IMR-90 (cell line): ENCODE results near the gene TCERG1L. TPM values are rescaled to one million over a fixed set of nuclear protein-coding genes. Genes with fewer than 3 reads are reported as not detected.

Source experiments
- ATAC-seq: fragments of 200-7000 bp; cut with Tn5 transposase; 2 replicates; pipeline ENCODE4 v1.9.1; 2020; ENCODE audit warnings: low read depth, mild to moderate bottlenecking, moderate library complexity
- BruUV-seq: library from RNA; stranded (reverse); fragments of 400-500 nt; replicated peaks from 2 replicates; lab custom pipeline; 2021; lab: Mats Ljungman, UMichigan
- CTCF ChIA-PET: fragments of 300-600 bp; formaldehyde crosslinking; extraction: SDS; loops from one replicate; lab custom pipeline; 2021; ENCODE audit warnings: antibody characterized with exemption; lab: Yijun Ruan, JAX
- POLR2A ChIA-PET: fragments of 300-600 bp; sonication (Branson Sonifier 250); formaldehyde crosslinking; loops from one replicate; lab custom pipeline; 2022; ENCODE audit warnings: antibody characterized with exemption; ENCODE audit not compliant: unreplicated experiment; lab: Charles Lee
- DNase-seq: peaks from one replicate; pipeline ENCODE4 v3.0.0; 2013
- H2AFZ ChIP-seq: replicated peaks from 2 replicates; pipeline ENCODE3; 2013; ENCODE audit warnings: low read length, mild to moderate bottlenecking; ENCODE audit not compliant: poor library complexity
- H2AK5ac ChIP-seq: 2 replicates; pipeline ENCODE4 v1.6.1; 2013; ENCODE audit warnings: low read depth, low read length, inconsistent platforms
- H2AK9ac ChIP-seq: replicated peaks from 2 replicates; pipeline ENCODE3; 2013; ENCODE audit warnings: mild to moderate bottlenecking, low read depth, low read length, moderate library complexity; ENCODE audit not compliant: poor library complexity
- H2BK120ac ChIP-seq: 2 replicates; pipeline ENCODE4 v1.6.1; 2013; ENCODE audit warnings: low read depth, low read length, inconsistent platforms
- H2BK15ac ChIP-seq: 3 replicates; pipeline ENCODE4 v1.6.1; 2013; ENCODE audit warnings: low read depth, low read length, inconsistent platforms
- H2BK20ac ChIP-seq: 2 replicates; pipeline ENCODE4 v1.6.1; 2013; ENCODE audit warnings: low read depth, mild to moderate bottlenecking, inconsistent platforms, low read length, moderate library complexity
- H2BK5ac ChIP-seq: 2 replicates; pipeline ENCODE4 v1.6.1; 2013; ENCODE audit warnings: mild to moderate bottlenecking, low read depth, low read length, inconsistent platforms; ENCODE audit not compliant: poor library complexity, severe bottlenecking
- H3K14ac ChIP-seq: replicated peaks from 2 replicates; pipeline ENCODE4 v1.6.1; 2013; ENCODE audit warnings: low read depth, low read length, inconsistent platforms
- H3K18ac ChIP-seq: 2 replicates; pipeline ENCODE4 v1.6.1; 2013; ENCODE audit warnings: low read depth, low read length, control low read depth
- H3K23ac ChIP-seq: 2 replicates; pipeline ENCODE4 v1.6.1; 2013; ENCODE audit warnings: low read depth, low read length, inconsistent platforms
- H3K27ac ChIP-seq: 2 replicates; pipeline ENCODE4 v1.5.1; 2013; ENCODE audit warnings: mild to moderate bottlenecking, control low read depth, low read length; ENCODE audit not compliant: insufficient read depth
- H3K27me3 ChIP-seq: 2 replicates; pipeline ENCODE4 v1.6.1; 2013; ENCODE audit warnings: low read length; ENCODE audit not compliant: control insufficient read depth, insufficient read depth
- H3K36me3 ChIP-seq: 2 replicates; pipeline ENCODE4 v1.6.1; 2013; ENCODE audit warnings: low read length, mixed read lengths; ENCODE audit not compliant: control insufficient read depth, insufficient read depth
- H3K4ac ChIP-seq: 2 replicates; pipeline ENCODE4 v1.6.1; 2013; ENCODE audit warnings: low read depth, low read length, inconsistent platforms
- H3K4me1 ChIP-seq: 2 replicates; pipeline ENCODE4 v1.6.1; 2013; ENCODE audit warnings: low read length, mixed read lengths; ENCODE audit not compliant: control insufficient read depth, insufficient read depth
- H3K4me2 ChIP-seq: 2 replicates; pipeline ENCODE4 v1.6.1; 2013; ENCODE audit warnings: low read depth, mild to moderate bottlenecking, control low read depth, low read length, moderate library complexity
- H3K4me3 ChIP-seq: 2 replicates; pipeline ENCODE4 v1.5.1; 2013; ENCODE audit warnings: low read depth, mild to moderate bottlenecking, control low read depth, low read length, moderate library complexity; ENCODE audit not compliant: insufficient read depth
- H3K56ac ChIP-seq: 2 replicates; pipeline ENCODE4 v1.6.1; 2013; ENCODE audit warnings: low read length, inconsistent platforms; ENCODE audit not compliant: insufficient read depth; ENCODE audit errors: extremely low read depth
- H3K79me1 ChIP-seq, 2 experiments: 2 replicates each; pipeline ENCODE4 v1.6.1; 2013; ENCODE audit warnings: low read length in 2 of 2, inconsistent platforms in 1 of 2, low read depth in 1 of 2
- H3K9ac ChIP-seq: 2 replicates; pipeline ENCODE4 v1.6.1; 2013; ENCODE audit warnings: low read depth, low read length, control low read depth
- H3K9me1 ChIP-seq: 2 replicates; pipeline ENCODE4 v1.6.1; 2013; ENCODE audit warnings: low read length, inconsistent platforms; ENCODE audit not compliant: insufficient read depth
- H3K9me3 ChIP-seq: 2 replicates; pipeline ENCODE4 v1.6.1; 2013; ENCODE audit warnings: low read length; ENCODE audit not compliant: control insufficient read depth, insufficient read depth
- H4K20me1 ChIP-seq: 2 replicates; pipeline ENCODE4 v1.6.1; 2013; ENCODE audit warnings: low read length, inconsistent platforms; ENCODE audit not compliant: insufficient read depth
- H4K5ac ChIP-seq: 2 replicates; pipeline ENCODE4 v1.6.1; 2013; ENCODE audit warnings: mild to moderate bottlenecking, low read depth, low read length, control low read depth
- H4K8ac ChIP-seq, 2 experiments: 2 replicates each; pipeline ENCODE4 v1.6.1; 2013; ENCODE audit warnings: low read depth in 2 of 2, low read length in 2 of 2, control low read depth in 1 of 2, inconsistent platforms in 1 of 2
- H4K91ac ChIP-seq: 2 replicates; pipeline ENCODE4 v1.6.1; 2013; ENCODE audit warnings: low read depth, low read length, inconsistent platforms; ENCODE audit not compliant: insufficient read depth
- BHLHE40 ChIP-seq: fragments of 150-350 bp; IDR thresholded peaks from 2 replicates; pipeline ENCODE4 v1.6.1; 2016; ENCODE audit warnings: mild to moderate bottlenecking, low read depth, low read length
- FOS ChIP-seq: fragments of 150-350 bp; IDR thresholded peaks from 2 replicates; pipeline ENCODE4 v1.6.1; 2016; ENCODE audit warnings: low read depth, low read length
- MAFK ChIP-seq: IDR thresholded peaks from 2 replicates; pipeline ENCODE4 v1.6.1; 2012; ENCODE audit warnings: low read depth, low read length, improper control_type of control experiment
- MXI1 ChIP-seq: IDR thresholded peaks from 2 replicates; pipeline ENCODE4 v1.6.1; 2012; ENCODE audit warnings: low read depth, mild to moderate bottlenecking, low read length, moderate library complexity, borderline replicate concordance
- RCOR1 ChIP-seq: IDR thresholded peaks from 2 replicates; pipeline ENCODE4 v1.6.1; 2012; ENCODE audit warnings: mild to moderate bottlenecking, low read length, improper control_type of control experiment; ENCODE audit not compliant: insufficient replicate concordance
- SMC3 ChIP-seq: fragments of 150-350 bp; IDR thresholded peaks from 2 replicates; pipeline ENCODE4 v1.6.1; 2016; ENCODE audit warnings: low read depth, mild to moderate bottlenecking, antibody characterized with exemption, low read length, moderate library complexity
- WGBS, 2 experiments: methylation state at CpG; one replicate each; pipeline versions ENCODE4 v1.1.5 to v1.1.7; 2013; ENCODE audit warnings: missing lambda C conversion rate in 2 of 2; ENCODE audit not compliant: insufficient read length in 1 of 2; ENCODE audit errors: extremely low coverage in 2 of 2; 5-methylcytosine and 5-hydroxymethylcytosine counted together
- dilution Hi-C: fragments of 300-500 bp; cut with HindIII; formaldehyde crosslinking; loops from one replicate; pipeline ENCODE4 v1.14.3; 2018; ENCODE audit warnings: low sequenced_read_pairs; ENCODE audit not compliant: unreplicated experiment
- in situ Hi-C: fragments of 300-500 bp; cut with MboI; formaldehyde crosslinking; loops from 3 replicates; pipeline ENCODE4 v1.14.3; 2019; ENCODE audit warnings: low sequenced_read_pairs, inconsistent platforms, mixed read lengths
- intact Hi-C: fragments of 100-400 bp; cut with micrococcal nuclease; formaldehyde crosslinking; loops from 2 replicates; pipeline ENCODE4 v1.10.0; 2022
- polyA plus RNA-seq, 3 experiments: library from polyadenylated mRNA; depleted of rRNA; stranded (reverse); fragments of >200 nt; gene quantifications; 2 replicates each; pipeline ENCODE4 v1.2.3, GENCODE V29; 2012; ENCODE audit warnings: low replicate concordance in 1 of 3
- total RNA-seq: library from RNA; depleted of rRNA; stranded (reverse); fragments of >200 nt; gene quantifications from 2 replicates; pipeline ENCODE4 v1.2.3, GENCODE V29; 2012

TCERG1L gene
- total and polyA plus RNA-seq, 2 of the 4 experiments (the other 2 are of a cell fraction): not detected

DNA sequence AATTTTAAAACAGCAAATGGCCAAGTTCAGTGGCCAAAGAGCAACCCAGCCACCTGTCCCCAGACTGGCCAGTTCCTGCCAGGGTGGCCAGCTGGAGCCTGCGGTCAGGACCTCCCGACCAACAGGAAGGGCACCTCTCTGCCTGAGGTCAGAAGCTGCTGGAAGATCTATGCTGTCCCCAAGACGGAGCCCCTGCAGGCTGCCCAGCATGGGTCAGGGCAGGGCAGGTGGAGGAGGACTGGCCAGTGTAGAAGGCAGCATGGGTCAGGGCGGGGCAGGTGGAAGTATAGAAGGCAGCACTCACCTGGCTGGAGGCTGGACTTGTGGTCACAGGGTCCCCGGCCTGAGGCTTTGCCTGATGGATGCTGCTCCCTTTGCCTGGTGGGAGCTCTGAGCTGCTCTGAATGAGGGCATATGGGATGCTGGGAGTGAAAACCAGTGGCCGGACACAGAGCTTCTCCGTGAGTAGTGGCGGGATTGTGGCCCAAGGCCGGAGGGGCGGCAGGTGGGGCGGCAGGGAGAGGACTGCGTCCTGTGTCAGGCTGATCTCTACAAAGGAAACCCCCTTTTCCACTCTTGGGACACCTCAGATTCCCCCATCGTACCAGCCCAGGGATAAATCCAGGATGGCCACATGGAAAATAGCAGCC lies 229.2 kb downstream of the TCERG1L start:
- Histone ChIP-seq H2AK9ac (no peak overlapping the region), H4K8ac (no peak overlapping the region), H3K27me3 (no peaks in the 10 kb centered on the region), H3K14ac (no peak overlapping the region), H3K9me1 (no peaks in the 10 kb centered on the region), H2AK5ac (no peak overlapping the region), H3K4me3 (no peak overlapping the region), H3K56ac (no peak overlapping the region), H4K91ac (no peak overlapping the region), H3K4ac (no peak overlapping the region), H3K18ac (no peak overlapping the region), H3K4me1 (no peaks in the 10 kb centered on the region), H2BK20ac (no peak overlapping the region), H2AFZ (no peak overlapping the region), H3K36me3 (no peaks in the 10 kb centered on the region), H3K9ac (no peak overlapping the region), H4K5ac (no peak overlapping the region), H3K79me1 (no peaks in the 10 kb centered on the region), H3K4me2 (no peak overlapping the region), H3K9me3 (peaks cover 67% of the 10 kb centered on the region), H2BK15ac (no peak overlapping the region), H2BK120ac (no peak overlapping the region), H3K27ac (no peak overlapping the region), H4K20me1 (no peaks in the 10 kb centered on the region), H2BK5ac (no peak overlapping the region), H3K23ac (no peak overlapping the region)
- ATAC-seq: no peak
- CTCF ChIA-PET: no interaction called here
- in situ Hi-C loops: no loop called here
- POLR2A ChIA-PET: no interaction called here
- TF ChIP-seq MAFK: no peak
- TF ChIP-seq RCOR1: no peak
- no peak for TF ChIP-seq BHLHE40
- TF ChIP-seq SMC3: no peak
- TF ChIP-seq FOS: no peak
- no peak for TF ChIP-seq MXI1
- BruUV-seq: no TSS peak
- WGBS, 2 experiments: 62% methylated on average over 9 of the region's 13 CpGs; no CpG with 5 or more reads in 1 of the 2 experiments
- intact Hi-C loops: no loop called here
- DNase-seq: no peak
- dilution Hi-C loops: no loop called here
